T-helper 2 cell treated with Interferon-gamma antibody and Interleukin-4, amounts not matched to agents 100 ng/mL and 5 ng/mL, for 36 hours (primary cell): ENCODE results near the gene TMEM187. TPM values are rescaled to one million over a fixed set of nuclear protein-coding genes. Genes with fewer than 3 reads are reported as not detected.

Source experiments
- intact Hi-C: fragments of 100-400 bp; cut with micrococcal nuclease; formaldehyde crosslinking; loops from one replicate; pipeline ENCODE4 v1.15.1; 2023
- total RNA-seq: library from RNA; stranded (reverse); gene quantifications from 2 replicates; pipeline ENCODE4 v1.2.3, GENCODE V29; 2022

Gene TMEM187
- total RNA-seq, 1 donor from 2014 or later = 5.9 TPM

DNA sequence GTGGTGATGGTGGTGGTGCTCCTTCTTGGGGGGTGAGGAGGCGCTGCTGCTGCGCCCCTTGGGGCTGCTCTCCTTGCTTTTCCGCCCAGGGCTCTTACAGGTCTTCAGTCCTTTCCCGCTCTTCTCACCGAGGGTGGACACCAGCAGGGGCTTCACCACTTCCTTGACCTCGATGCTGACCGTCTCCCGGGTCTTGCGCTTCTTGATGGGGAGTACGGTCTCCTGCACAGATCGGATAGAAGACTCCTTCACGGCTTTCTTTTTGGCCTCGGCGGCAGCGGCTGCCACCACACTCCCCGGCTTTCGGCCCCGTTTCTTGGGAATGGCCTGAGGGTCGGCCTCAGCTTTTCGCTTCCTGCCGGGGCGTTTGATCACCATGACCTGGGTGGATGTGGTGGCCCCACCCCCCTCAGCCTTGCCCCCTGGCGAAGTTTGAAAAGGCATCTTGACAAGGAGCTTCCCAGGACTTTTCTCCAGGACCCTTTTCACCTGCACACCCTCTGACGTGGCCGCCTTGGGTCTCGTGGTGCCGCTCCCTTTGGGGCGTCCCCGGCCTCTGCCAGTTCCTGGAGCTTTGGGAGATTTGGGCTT, 58.3 kb downstream of the TMEM187 start:
- intact Hi-C loops = no loop called here

DNA sequence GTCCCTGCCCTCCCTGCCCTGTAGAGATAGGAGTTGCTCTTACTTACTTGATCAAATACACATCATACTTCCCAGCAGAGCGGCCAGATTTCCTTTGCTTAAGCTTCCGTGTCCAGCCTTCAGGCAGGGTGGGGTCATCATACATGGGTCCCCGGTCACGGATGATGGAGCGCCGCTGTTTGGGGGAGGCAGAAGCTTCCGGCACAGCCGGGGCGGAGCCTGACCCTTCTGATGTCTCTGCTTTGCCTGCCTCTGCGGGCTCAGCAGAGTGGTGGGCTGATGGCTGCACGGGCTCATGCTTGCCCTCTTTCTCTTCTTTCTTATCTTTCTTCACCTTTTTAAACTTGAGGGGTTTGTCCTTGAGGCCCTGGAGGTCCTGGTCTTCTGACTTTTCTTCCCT, 59.6 kb downstream of the TMEM187 start:
- intact Hi-C loops = no loop called here

DNA sequence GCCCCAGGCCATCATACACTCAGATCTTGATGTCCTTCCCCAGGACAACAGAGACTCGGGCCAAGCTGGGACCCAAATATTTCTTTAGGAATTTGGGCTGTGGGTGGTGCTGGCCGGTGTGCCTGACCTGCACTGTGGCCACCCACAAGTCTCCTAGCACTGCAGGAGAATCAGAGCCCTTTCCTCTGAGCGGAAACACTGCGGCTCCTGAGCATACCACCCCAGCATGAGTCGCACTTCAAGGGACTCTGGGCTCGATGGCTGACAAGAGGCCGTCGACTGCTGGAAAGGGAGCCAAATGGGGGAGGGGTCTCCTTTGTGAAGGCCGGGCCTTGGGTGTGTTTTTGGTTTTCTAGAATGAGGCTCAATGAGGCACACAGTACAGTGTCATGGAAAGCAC, 60.1 kb downstream of the TMEM187 start:
- intact Hi-C loops = no loop called here

Other genes with a start within 250 kb of the TMEM187 start
- 155 and 157 TPM in 2 replicates for gene BCAP31, start 248.4 kb upstream of the TMEM187 start, total RNA-seq
- gene ABCD1, start 247.9 kb upstream of the TMEM187 start, total RNA-seq = 12.4 and 13.1 TPM in 2 replicates
- gene PLXNB3, start 208.5 kb upstream of the TMEM187 start, total RNA-seq = 1.2 and 1.9 TPM in 2 replicates
- not detected in 2 replicates for gene SRPK3, start 191.7 kb upstream of the TMEM187 start, total RNA-seq
- 72.7 and 76.4 TPM in 2 replicates for gene IDH3G, start 178.4 kb upstream of the TMEM187 start, total RNA-seq
- gene SSR4, start 178.1 kb upstream of the TMEM187 start, total RNA-seq = 287 and 297 TPM in 2 replicates
- gene PDZD4, start 142.2 kb upstream of the TMEM187 start, total RNA-seq = 0.68 and 0.70 TPM in 2 replicates
- 6.3 and 8.5 TPM in 2 replicates for gene L1CAM, start 86.6 kb upstream of the TMEM187 start, total RNA-seq
- not detected in 2 replicates for gene AVPR2, start 68.1 kb upstream of the TMEM187 start, total RNA-seq
- gene ARHGAP4, start 46.5 kb upstream of the TMEM187 start, total RNA-seq = 245 and 265 TPM in 2 replicates
- 92.1 and 94.4 TPM in 2 replicates for gene NAA10, start 37.7 kb upstream of the TMEM187 start, total RNA-seq
- gene RENBP, start 28.1 kb upstream of the TMEM187 start, total RNA-seq = 10.6 and 12.3 TPM in 2 replicates
- 115 and 119 TPM in 2 replicates for gene HCFC1, start 936 bp upstream of the TMEM187 start, total RNA-seq
- gene IRAK1, start 47.1 kb downstream of the TMEM187 start, total RNA-seq = 136 and 144 TPM in 2 replicates
- 56.7 and 61.9 TPM in 2 replicates for gene MECP2, start 125.0 kb downstream of the TMEM187 start, total RNA-seq
- gene OPN1LW, start 171.5 kb downstream of the TMEM187 start, total RNA-seq = not detected in 2 replicates
- not detected in 2 replicates for gene OPN1MW, start 209.8 kb downstream of the TMEM187 start, total RNA-seq
- gene OPN1MW2, start 247.0 kb downstream of the TMEM187 start, total RNA-seq = not detected in 2 replicates